HG03442 (cell line): Measurements from ENCODE around the gene C17orf50.
A peak's percentile ranks its signal among the peaks of the same experiment; 100 is the strongest.

Experiments
- ATAC-seq: cut with Tn5 transposase; IDR thresholded peaks from one replicate; pipeline ENCODE4 v1.9.1; 2021; ENCODE audit warnings: mild to moderate bottlenecking, moderate library complexity; ENCODE audit not compliant: unreplicated experiment

The C17orf50 gene

DNA sequence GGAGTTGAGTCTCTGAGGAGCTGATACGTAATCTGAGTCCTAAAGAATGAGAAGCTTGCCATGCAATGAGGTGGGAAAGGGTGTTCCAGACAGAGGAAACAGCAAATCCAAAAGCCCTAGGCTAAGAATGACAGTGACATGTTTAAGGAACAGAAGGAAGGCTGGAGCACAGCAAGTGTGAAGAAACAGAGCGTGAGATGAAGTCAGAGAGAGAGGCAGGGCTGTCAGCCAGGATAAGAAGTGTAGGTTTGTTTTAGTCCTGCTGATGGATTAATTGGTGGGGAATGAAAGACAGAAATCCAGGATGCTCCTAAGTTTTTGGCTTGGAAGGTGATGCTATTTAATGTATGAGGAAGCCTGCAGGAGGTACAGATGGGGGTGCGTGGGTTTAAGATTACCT lies 20.3 kb downstream of the C17orf50 start:
- ATAC-seq = no peak

DNA sequence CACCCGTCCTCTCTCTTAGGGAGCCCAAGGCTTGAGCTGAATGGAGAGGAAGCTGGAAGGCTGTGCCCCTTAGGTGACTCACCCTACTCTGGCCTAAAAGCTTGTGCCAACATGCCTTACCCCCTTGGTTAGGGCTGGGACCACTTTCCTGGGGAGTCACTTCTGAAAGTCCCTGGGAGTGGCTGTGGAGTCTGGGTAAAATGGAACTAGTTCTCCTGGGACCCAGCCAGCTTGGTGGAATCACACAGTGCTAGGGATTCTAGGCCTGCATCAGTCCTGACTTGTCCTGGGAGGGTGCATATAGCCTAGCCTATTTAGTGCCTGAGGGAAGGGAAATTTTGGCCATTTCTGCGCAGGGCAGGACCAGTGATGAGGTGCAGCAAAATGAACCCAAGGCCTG lies 24.2 kb downstream of the C17orf50 start:
- ATAC-seq = no peak

DNA sequence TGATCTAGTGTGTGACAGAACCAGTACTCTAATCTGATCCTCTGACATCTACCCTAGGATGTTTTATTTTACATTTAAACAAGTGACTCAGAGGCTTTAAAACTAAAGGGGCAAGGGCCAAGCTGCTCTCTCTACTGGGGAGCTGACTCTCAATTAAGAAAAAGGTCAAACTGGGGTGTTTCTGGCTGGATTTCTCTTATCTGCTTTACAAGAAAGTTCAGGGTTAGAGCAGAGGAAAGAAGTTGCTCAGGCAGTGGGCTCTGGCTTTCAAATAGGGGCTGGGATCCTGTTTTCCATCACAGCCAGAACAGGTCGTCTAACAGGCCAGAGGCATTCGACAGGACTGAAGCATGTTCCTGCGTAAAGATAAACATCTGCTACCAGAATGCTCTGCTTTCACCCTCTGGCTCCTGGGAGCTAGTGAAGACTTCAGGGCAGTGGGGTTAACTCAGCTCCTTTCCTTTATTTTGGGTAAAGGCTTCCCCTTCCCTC lies 26.3 kb downstream of the C17orf50 start:
- no peak for ATAC-seq

DNA sequence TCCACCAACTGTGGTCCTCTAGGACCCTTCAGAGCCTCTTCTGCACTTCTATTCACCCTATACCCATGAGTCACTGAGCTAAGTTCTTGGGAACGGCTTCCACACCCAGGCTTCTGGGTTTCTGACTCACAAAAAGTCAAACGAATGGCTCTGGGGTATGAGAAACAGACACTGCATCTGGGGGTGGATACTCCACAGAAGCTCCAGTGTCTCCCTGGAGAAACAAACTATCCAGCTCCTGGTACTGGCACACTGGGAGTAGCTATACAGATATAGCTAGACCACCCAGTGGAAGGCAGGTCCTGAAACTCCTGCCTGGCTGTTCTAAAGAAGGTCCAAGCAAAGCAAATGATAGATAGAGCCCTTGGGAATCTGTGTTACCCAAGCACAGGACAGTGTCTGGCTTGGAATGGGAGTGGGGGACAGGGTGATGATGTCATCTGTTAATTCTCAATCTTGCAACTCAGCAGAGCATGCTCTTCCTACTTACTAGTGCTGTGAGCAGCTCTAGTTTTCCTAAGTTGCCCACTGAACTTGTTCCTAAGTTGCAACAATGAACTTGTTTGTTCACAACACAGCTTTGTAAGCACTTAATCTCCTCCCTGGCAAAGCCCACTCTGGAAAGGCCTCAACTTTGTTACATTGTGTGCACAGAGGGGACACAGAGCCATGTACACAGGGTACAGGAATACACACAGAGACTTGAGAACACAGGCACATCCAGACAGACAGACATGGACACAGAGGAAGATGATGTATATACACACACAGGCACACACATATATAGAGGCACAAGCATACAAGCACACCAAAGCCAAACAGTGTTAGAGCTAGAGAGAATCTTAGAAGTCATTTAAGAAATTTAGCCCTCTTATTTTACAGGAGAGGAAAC lies 28.0 kb downstream of the C17orf50 start:
- ATAC-seq = no peak

DNA sequence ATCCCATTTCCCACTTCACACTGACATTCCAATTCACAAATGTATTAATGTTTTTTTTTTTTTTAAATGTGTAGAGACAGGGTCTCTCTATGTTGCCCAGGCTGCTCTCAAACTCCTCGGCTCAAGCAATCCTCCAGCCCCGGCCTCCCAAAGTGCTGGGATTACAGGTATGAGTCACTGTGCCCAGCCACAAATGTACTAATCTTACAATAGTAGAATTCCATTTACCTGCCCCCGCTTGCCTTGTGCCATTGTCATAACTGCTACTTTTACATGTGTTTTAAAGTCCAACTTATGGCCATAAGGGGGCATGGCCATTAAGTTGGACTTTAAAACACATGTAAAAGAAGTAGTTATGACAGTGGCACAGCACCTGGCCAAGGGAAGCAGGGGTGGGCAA lies 30.2 kb downstream of the C17orf50 start:
- no peak for ATAC-seq

DNA sequence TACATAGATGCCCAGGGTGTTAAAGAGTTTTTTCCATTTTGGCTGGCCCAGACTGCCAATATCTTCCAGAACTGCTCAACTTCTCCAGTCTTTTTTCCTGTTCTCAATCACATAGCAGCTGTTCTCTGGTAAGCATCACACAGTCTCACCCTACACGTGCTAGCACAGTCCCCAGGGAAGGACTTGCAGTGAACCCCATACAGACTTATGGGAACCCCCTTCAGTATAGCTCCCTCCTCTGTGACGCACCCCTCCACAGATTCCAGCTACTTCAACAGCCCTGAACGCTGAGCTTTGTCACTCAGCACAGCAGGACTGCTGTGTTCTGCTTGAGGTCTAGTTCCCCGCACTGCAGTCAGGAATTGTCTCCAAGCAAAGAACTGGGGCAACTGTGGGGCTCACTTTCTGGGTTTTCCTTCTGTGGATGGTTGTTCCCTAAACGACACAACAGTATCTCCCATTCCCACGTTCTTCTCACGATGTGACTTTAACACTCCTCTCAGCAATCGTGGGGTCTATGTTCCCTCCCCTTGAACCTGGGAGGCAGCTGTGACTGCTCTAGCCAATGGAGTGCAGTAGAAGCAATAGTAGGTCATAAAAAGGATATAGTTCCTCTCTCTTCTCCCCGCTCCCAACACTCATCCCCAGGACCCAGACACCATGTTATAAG lies 31.1 kb downstream of the C17orf50 start:
- no peak for ATAC-seq

DNA sequence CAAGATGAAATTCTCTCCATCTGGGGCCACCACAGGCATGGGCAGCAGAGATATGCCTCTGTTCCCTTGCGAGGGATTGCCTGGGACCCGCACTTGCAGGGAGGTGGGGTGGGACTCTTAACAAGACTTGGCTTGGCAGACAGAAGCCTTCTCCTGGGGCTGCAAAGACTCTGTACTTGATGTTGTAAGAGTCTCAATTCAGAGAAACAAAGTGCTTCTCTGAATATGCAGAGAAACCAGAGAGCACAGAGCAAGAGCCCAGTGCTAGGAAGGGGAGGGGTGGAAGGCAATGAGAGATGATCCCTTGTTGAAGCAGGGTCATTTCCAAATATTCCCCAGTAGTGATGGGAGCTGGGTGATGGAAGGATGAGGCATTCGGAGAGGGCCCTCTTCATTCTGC lies 32.6 kb downstream of the C17orf50 start:
- no peak for ATAC-seq

DNA sequence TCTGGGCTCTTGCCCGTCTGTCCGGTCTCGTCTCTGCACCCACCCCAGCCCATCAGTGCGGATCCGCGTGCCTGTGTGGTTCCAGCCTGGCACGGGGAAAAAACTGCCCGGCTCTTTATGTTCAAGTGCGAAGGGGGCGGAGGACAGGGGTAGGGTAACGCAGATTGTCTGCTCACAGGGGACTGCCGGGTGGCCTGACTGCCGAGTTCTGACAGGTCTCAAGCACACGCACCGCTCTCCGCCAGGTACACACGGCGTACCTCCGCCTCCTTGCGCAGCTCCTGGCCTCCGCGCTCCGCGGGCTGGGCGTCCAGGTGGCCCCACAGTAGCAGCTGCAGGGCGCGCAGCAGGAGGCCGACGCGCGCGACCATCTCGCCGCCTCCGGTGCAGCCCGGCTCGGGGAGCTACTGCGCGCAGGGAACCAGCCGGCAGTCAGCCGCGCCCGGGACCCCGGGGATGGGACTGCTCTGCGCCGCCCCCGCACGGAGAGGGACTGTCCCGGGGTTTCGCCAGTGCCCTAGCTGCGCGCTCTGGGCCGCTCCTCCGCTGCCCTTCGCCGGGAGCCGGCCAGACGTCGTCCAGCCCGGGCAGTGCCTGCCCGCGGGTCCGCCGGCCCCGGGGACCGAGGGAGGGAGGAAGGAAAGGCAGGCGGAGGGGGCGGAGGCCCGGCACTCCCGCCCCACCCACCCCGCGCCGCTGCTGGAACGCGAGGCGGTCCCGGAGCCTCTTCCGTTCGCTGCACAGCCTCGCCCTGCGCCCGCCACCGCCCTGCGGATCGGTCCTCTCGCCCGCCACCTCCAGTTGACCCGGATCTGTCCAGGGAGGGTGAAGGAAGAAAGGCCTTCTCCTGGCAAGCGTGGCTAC lies 34.6 kb downstream of the C17orf50 start, which contains the start of gene MMP28:
Gene MMP28 (minus strand): TSS at position 635 of the 864 bp plus-strand sequence. CDS start 264 bp downstream, at position 371.
- no peak for ATAC-seq

DNA sequence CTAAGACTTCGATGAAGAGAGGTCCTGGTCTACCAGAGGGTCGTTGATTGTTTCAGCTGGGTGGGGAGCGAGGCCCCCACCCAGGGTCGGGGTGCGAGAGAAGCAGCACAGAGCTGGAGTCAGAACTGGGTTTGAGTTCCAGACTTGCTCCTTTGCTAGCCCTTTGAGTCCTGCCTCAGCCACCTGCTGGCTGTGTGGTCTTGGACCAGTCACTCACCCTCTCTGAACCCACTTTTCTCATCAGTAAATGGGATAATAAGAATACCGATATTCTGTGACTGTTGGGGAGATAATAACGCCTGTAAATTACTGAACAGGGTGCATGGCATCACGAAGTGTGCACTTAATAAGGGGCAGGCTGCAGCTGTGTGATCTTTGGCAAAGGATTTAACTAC lies 35.2 kb downstream of the C17orf50 start:
- ATAC-seq = no peak

DNA sequence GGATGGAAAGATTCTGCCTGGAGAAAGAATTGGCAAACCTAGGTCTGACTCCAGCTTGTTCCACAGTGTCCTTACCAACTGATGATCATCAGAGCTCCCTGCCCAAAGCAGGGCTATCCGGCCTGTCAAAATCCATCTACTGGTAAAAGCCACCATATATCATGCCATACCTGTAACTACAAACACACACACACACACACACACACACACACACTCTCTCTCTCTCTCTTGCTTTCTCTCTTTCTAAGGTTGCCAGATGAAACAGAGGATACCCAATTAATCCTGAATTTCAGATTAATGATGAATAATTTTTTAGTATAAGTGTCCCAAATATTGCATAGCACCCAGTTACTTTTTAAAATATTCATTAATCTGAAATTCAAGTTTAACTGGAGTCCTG lies 36.3 kb downstream of the C17orf50 start:
- no peak for ATAC-seq

DNA sequence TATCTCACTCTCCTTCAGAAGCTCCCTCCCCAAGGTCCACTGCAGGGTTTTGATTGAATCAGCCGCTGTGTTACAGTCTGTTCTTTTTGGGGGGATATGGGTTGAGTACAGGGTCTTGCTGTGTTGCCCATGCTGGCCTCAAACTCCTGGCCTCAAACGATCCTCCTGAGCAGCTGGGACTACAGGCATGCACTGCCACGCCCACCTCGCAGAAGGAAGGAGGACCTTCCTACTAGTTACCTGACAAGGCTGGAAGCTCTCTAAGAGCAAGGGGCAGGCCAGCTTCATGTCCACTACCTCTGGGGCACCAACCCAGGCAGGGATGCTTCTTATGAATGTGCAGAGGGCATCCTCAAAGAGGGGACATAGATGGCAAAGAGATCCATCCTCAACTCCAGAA lies 36.7 kb downstream of the C17orf50 start:
- no peak for ATAC-seq

DNA sequence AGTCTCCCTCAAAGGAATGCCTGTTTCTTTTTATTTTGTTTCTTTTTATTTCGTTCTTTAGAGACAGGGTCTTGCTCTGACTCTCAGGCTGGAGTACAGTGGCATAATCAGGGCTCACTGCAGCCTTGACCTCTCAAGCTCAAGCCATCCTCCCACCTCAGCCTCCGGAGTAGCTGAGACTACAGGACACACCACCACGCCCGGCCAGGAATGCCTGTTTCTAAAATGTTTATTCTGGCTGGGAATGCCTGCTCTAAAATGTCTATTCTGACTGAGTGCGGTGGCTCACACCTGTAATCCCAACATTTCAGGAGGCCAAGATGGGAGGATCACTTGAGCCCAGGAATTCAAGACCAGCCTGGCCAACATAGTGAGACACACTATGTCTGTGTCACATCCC lies 37.2 kb downstream of the C17orf50 start:
- ATAC-seq = no peak

DNA sequence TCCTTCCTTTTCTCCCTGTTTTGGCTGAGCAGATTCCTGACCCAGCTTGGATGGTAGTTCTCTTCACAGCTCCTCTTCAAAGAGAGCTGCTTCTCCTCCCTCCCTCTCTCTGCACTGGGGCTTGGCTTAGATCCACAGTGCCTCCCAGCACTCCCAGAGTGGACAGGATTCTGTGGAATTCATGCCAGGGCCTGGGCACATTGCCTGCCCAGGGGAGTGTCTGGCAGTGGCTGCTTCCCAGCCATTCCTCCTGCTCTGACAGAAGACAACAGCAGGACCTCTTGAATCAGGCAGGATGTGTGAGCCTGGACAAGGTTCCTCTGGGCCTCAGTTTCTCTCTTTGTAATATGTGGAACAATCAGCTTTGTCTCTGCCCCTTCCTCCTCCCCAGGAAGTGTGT lies 39.3 kb downstream of the C17orf50 start:
- ATAC-seq = no peak

DNA sequence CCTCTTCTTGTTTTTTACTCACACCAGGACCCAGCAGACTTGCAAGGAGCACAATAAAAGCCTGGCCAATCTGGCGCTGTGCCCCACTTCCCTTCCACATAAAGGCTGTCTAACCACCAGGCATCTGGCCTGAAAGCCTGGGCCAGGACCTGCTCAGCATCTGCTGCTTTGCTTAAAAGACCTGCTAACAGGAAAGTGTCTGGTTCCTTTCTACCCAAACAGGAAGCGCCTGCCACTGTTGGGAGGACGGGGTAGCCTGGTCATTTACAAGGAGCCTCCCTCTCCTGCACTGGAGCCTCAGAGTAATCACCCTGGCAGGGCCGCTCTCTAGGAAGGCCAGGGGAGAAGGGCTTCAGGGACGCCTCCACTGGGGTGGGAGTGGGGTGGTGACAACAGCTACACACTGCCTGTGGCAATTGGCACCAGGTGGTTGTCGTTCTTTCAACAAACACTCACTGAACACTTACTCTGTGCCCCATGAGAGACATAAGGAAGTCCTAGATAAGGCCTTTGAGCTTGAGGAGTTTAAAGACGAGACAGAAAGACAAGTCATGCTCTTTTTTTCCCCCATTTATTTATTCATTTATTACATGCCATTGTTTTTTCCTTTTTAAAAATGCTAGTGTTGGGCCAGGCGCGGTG lies 41.0 kb downstream of the C17orf50 start:
- ATAC-seq = no peak

DNA sequence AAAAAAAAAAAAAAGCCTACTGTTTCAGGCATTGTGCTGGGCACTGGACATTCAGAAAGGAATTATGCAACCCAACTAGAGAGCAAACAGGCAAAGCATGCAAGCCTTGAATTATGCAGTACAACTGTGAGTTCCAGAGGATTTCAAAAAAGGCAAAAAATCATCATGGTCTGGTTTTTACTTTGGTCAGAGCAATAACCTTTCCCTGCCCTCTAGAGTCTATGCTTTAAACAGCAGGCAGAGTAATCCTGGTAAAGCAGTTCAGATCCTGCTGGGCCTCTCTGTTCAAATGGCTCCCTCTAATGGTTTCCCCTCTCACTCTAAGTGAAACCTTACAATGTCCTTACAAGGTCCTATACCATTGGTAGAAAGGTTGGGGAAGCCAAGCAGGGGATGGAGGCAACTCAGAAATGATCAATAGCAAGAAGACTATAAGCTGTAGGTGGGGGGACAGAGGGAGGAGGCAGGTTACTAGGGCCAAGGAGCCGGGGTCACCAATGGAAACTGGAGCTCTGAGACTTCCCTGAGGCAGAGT lies 44.0 kb downstream of the C17orf50 start:
- ATAC-seq = no peak

DNA sequence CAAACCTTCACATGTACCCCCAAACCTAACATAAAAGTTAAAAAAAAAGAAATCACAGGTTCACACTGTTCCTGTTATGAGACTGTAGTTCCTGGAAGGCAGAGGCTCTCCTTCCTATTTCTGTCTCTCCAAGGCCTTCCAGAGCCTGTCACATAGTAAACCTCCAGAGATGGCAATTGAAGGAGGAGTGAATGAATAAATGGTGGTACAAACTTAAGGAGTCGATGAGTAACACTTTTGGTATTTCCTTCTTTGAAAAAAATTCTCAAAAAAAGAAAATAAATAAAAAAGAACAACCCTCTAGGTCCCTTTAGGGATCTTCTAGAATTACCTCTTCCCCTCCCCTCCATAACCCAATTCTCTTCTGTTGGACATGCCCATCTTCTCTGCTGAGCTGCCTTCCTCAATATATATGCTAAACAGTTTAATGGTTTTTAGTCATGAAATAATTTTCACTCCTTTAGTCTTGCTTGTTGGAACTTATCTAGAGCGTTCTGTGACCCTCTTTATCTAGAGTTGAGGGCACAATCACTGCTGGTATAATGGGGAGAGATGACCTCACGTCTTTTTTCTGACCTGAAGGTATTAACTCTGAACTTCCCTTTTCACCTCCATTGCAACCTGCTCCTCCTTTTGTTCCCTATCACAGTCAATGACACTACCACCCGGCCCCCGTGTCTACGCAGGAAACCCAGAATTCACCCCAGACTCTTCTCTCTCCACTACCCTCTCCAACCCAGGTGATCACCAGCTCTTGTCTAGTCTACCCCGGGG lies 46.9 kb downstream of the C17orf50 start:
- no peak for ATAC-seq

DNA sequence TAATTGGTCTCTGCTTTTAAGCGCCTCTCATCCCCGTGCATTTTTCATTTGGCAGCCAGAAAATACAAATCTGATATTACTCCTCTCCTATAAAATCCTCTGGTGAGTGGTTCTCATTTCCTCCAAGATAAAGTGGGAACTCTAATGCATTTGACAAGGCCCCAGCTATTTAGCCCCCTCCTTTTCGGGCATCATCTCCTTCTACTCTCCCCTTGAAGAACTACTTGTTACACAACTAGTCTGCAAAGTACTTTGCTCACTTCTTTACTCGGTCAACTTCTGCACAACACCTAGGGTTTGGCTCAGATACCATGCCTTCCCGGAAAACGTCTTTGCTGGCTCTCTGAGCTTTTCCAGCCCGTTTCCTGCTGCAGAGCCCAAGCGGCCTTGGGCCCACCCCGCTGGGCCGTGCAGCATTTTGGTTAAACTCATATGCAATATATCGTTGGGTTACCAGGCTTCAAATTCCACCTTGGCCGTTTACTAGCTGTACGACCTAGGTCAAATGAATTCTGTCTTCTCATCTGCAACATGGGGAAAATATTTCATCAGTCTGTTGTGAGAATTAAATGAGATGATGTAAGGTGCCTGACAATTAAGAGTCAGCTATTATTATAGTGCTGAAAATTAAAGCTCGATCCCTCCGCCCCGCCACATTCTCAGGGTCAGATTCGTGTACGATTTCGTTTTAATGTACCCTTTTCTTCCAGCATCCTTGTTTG lies 47.7 kb downstream of the C17orf50 start:
- ATAC-seq = no peak

DNA sequence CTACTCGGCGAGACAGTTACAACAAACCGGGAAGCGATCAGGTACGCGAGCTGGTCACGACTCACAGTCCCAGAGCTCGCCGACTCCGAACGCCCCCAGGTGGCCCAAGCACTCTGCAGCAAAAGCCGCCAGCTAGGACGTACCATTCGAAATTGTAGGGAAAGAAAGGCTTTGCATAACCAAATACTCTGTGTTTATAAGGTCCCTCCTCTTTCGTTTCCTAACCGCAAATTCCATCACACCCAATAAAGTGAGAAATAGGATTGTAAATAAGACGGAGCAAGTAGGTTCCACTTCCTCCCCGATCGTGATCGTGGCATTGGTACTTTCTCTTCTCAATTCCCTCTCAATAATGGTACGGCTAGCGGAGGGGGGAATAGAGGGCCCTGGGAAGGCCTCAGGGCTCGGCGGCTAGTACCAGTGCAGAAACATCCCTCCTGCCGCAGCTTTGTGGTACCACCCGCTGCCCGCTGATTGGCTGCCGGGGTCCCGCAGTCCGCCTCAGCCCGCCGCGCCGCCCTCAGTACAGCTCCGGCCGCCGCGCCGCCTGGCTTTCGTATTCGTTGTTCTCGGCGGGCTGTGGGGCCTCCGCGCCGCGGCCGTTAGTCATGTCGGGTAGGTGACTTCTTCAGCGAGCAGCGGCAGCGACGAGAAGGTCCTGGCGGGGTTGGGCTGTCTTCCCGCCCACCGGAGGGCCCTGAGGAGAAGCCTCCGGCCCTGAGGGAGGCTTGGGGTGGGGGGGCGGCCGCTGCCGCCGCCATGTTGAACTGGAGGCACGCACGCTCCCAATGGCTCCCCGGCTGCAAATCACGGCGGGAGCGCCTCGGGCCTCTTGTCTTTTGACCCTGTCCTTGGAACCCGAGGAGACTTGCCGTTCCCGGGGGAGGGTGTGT lies 48.5 kb downstream of the C17orf50 start, which contains the start of gene TAF15:
Gene TAF15 (plus strand): TSS at position 523 of the 893 bp plus-strand sequence. CDS start 86 bp downstream, at position 609.
- peak; percentile 91 for ATAC-seq
